Measurements from ENCODE around the gene MPZL2. TPM values are rescaled to one million over a fixed set of nuclear protein-coding genes. Genes with fewer than 3 reads are reported as not detected.

MPZL2 gene
- total RNA-seq, 1 experiment from 2014 or later: 1.8 TPM

- intact Hi-C loops (cut with micrococcal nuclease; ENCODE audit: unreplicated experiment) (no loop called here), in situ Hi-C loops (cut with HindIII; ENCODE audit: low pct_unique_long_range_greater_than_20kb, low sequenced_read_pairs) (no loop called here)
- Histone ChIP-seq H3K4me3 (ENCODE audit: low read depth in 2 of 2, low read length in 2 of 2) (no peak overlapping the region), H3K4me1 (ENCODE audit: control insufficient read depth, insufficient read depth, low read length) (no peaks in the 10 kb centered on the region; the same call in 1 of the 2 replicates), H3K9me3 (ENCODE audit: control insufficient read depth, insufficient read depth, low read depth, low read length) (peaks cover 3% of the 10 kb centered on the region; the same call in 1 of the 2 replicates), H3K27ac (ENCODE audit: low read length) (no peak overlapping the region), H3K27me3 (ENCODE audit: control insufficient read depth, insufficient read depth, low read length) (peaks cover 12% of the 10 kb centered on the region), H3K36me3 (ENCODE audit: control insufficient read depth, insufficient read depth, low read length) (no peaks in the 10 kb centered on the region)
- ChIA-PET CTCF (no interaction called here), POLR2A (no interaction called here)
- ATAC-seq (no peak), DNase-seq (ENCODE audit: low read depth, low spot score) (no peak)
- TF ChIP-seq POLR2AphosphoS5 (IDR thresholded peaks at IDR 0.05; ENCODE audit: low read depth, low read length) (no peak), SIN3A (IDR thresholded peaks at IDR 0.05; ENCODE audit: borderline replicate concordance, insufficient read depth, low read depth, low read length) (no peak), TCF7L2 (IDR thresholded peaks at IDR 0.05; ENCODE audit: low read depth, low read length) (no peak), REST (IDR thresholded peaks at IDR 0.05; ENCODE audit: insufficient read depth in 1 of 2, low read depth in 2 of 2, low read length in 1 of 2) (no peak)
- TF ChIP-seq, protein P1, sequence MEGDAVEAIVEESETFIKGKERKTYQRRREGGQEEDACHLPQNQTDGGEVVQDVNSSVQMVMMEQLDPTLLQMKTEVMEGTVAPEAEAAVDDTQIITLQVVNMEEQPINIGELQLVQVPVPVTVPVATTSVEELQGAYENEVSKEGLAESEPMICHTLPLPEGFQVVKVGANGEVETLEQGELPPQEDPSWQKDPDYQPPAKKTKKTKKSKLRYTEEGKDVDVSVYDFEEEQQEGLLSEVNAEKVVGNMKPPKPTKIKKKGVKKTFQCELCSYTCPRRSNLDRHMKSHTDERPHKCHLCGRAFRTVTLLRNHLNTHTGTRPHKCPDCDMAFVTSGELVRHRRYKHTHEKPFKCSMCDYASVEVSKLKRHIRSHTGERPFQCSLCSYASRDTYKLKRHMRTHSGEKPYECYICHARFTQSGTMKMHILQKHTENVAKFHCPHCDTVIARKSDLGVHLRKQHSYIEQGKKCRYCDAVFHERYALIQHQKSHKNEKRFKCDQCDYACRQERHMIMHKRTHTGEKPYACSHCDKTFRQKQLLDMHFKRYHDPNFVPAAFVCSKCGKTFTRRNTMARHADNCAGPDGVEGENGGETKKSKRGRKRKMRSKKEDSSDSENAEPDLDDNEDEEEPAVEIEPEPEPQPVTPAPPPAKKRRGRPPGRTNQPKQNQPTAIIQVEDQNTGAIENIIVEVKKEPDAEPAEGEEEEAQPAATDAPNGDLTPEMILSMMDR (IDR thresholded peaks at IDR 0.05): no peak
- BruUV-seq (replicated peaks): no TSS peak
Measured at GRCh38 chr11:118247041-118247440, 17.1 kb downstream of the MPZL2 start.

GRCh38 chr11:118245936-118246562, 18.0 kb downstream of the MPZL2 start:
- ChIA-PET CTCF (interaction anchor here (0.6 kb wide), 1 partner anchor 40 kb away, joined by 5 read pairs; no protein-coding TSS in a partner anchor), POLR2A (no interaction called here)
- Histone ChIP-seq H3K9me3 (ENCODE audit: control insufficient read depth, insufficient read depth, low read depth, low read length) (no peaks in the 10 kb centered on the region), H3K27me3 (ENCODE audit: control insufficient read depth, insufficient read depth, low read length) (peaks cover 12% of the 10 kb centered on the region), H3K4me1 (ENCODE audit: control insufficient read depth, insufficient read depth, low read length) (no peaks in the 10 kb centered on the region), H3K36me3 (ENCODE audit: control insufficient read depth, insufficient read depth, low read length) (no peaks in the 10 kb centered on the region), H3K27ac (ENCODE audit: low read length) (no peak overlapping the region), H3K4me3 (ENCODE audit: low read depth in 2 of 2, low read length in 2 of 2) (no peak overlapping the region)
- in situ Hi-C loops (cut with HindIII; ENCODE audit: low pct_unique_long_range_greater_than_20kb, low sequenced_read_pairs) (no loop called here), intact Hi-C loops (cut with micrococcal nuclease; ENCODE audit: unreplicated experiment) (no loop called here)
- DNase-seq (ENCODE audit: low read depth, low spot score) (no peak), ATAC-seq (no peak)
- TF ChIP-seq POLR2AphosphoS5 (IDR thresholded peaks at IDR 0.05; ENCODE audit: low read depth, low read length) (no peak), TCF7L2 (IDR thresholded peaks at IDR 0.05; ENCODE audit: low read depth, low read length) (no peak), REST (IDR thresholded peaks at IDR 0.05; ENCODE audit: insufficient read depth in 1 of 2, low read depth in 2 of 2, low read length in 1 of 2) (no peak)
- no TSS peak for BruUV-seq (replicated peaks)

All from Panc1 (cell line).